K562 (cell line): Measurements from ENCODE around the gene SDK1. TPM values are rescaled to one million over a fixed set of nuclear protein-coding genes. Genes with fewer than 3 reads are reported as not detected.

ENCODE experiments used
- ATAC-seq: fragments of 200-7000 bp; cut with Tn5 transposase; 3 replicates; pipeline ENCODE4 v1.9.1; 2020; ENCODE audit warnings: moderate library complexity
- BruUV-seq: library from RNA; stranded (reverse); fragments of 400-500 nt; replicated peaks from 2 replicates; lab custom pipeline; 2021; lab: Mats Ljungman, UMichigan
- CTCF ChIA-PET: fragments of 300-600 bp; formaldehyde crosslinking; extraction: SDS; loops from one replicate; lab custom pipeline; 2021; ENCODE audit warnings: low intra/inter-chr PET ratio; lab: Yijun Ruan, JAX
- POLR2A ChIA-PET: fragments of 300-600, 350-650 bp; sonication (Branson Sonifier 250); formaldehyde crosslinking; extraction: SDS; loops from one replicate; lab custom pipeline; 2021; ENCODE audit warnings: antibody characterized with exemption, inconsistent platforms; lab: Yijun Ruan, JAX
- DNase-seq, 4 experiments: peaks; one replicate each; pipeline versions ENCODE4 v3.0.0 to v3.0.0-alpha.2; 2011 to 2018; ENCODE audit warnings: low spot score in 3 of 4, mixed read lengths in 3 of 4; ENCODE audit errors: extremely low read depth in 1 of 4
- FAIRE-seq: peaks from 2 replicates; lab custom pipeline; 2011; peaks lifted over from hg19 to GRCh38; lab: Jason Lieb, UNC
- H2AFZ ChIP-seq: 2 replicates; pipeline ENCODE4 v1.6.0; 2011; ENCODE audit warnings: low read depth, low read length, control low read depth, inconsistent platforms
- H3K27ac ChIP-seq: fragments of 200-600 bp; 3 replicates; pipeline ENCODE4 v1.8.0; 2011; ENCODE audit warnings: low read depth, mild to moderate bottlenecking, control low read depth, inconsistent platforms, low read length, moderate library complexity, mixed read lengths; ENCODE audit errors: extremely low read depth
- H3K27me3 ChIP-seq, 2 experiments: fragments of 300-600 bp in 1 of 2; 2 replicates in 1 of 2; 3 replicates in 1 of 2; pipeline versions ENCODE4 v1.6.0 to v1.8.0; 2011; ENCODE audit warnings: inconsistent platforms in 2 of 2, low read length in 2 of 2, mild to moderate bottlenecking in 1 of 2, mixed read lengths in 1 of 2, moderate library complexity in 1 of 2; ENCODE audit not compliant: control insufficient read depth in 2 of 2, insufficient read depth in 2 of 2
- H3K36me3 ChIP-seq: fragments of 300-600 bp; 3 replicates; pipeline ENCODE4 v1.8.0; 2011; ENCODE audit warnings: mild to moderate bottlenecking, low read length, inconsistent platforms; ENCODE audit not compliant: control insufficient read depth, insufficient read depth
- H3K4me1 ChIP-seq, 2 experiments: fragments of 200-600 bp in 1 of 2; replicated peaks in 1 of 2; 2 replicates in 1 of 2; 3 replicates in 1 of 2; pipeline versions ENCODE4 v1.5.1 to v1.8.0; 2011; ENCODE audit warnings: inconsistent platforms in 2 of 2, low read length in 2 of 2, mild to moderate bottlenecking in 1 of 2, mixed read lengths in 1 of 2, moderate library complexity in 1 of 2; ENCODE audit not compliant: control insufficient read depth in 2 of 2, insufficient read depth in 2 of 2
- H3K4me2 ChIP-seq: 2 replicates; pipeline ENCODE4 v1.6.1; 2011; ENCODE audit warnings: low read length, control low read depth, inconsistent platforms, mixed read lengths; ENCODE audit not compliant: insufficient read depth
- H3K4me3 ChIP-seq: fragments of 200-600 bp; sonication (generic), shearing (Covaris generic); 2 replicates; pipeline ENCODE4 v1.5.1; 2016; ENCODE audit warnings: control low read depth, inconsistent platforms
- H3K79me2 ChIP-seq: fragments of 200-600 bp; 3 replicates; pipeline ENCODE4 v1.8.0; 2011; ENCODE audit warnings: low read length, inconsistent platforms; ENCODE audit not compliant: control insufficient read depth, insufficient read depth
- H3K9ac ChIP-seq, 2 experiments: 2 replicates each; pipeline versions ENCODE4 v1.6.0 to v1.6.1; 2011; ENCODE audit warnings: low read depth in 2 of 2, low read length in 2 of 2, control low read depth in 1 of 2, inconsistent platforms in 1 of 2, mild to moderate bottlenecking in 1 of 2, mixed read lengths in 1 of 2; ENCODE audit not compliant: insufficient read depth in 1 of 2
- H3K9me1 ChIP-seq: one replicate; pipeline ENCODE4 v1.6.0; 2011; ENCODE audit warnings: inconsistent platforms, mild to moderate bottlenecking, low read length, moderate library complexity; ENCODE audit not compliant: control insufficient read depth, insufficient read depth
- H3K9me3 ChIP-seq: replicated peaks from 2 replicates; pipeline ENCODE4 v1.5.1; 2011; ENCODE audit warnings: low read depth, low read length, inconsistent platforms; ENCODE audit not compliant: control insufficient read depth, insufficient read depth
- H4K20me1 ChIP-seq: replicated peaks from 2 replicates; pipeline ENCODE4 v1.6.1; 2011; ENCODE audit warnings: low read length, inconsistent platforms, mixed read lengths; ENCODE audit not compliant: control insufficient read depth, insufficient read depth
- ATF4 ChIP-seq: fragments of 450-650 bp; formaldehyde crosslinking; IDR thresholded peaks from 2 replicates; pipeline ENCODE4 v1.4.0; 2022; ENCODE audit warnings: mild to moderate bottlenecking, moderate library complexity
- CHCHD3 ChIP-seq: fragments of 250-450 bp; sonication (Bioruptor Pico); IDR thresholded peaks from 2 replicates; pipeline ENCODE4 v2.1.2; 2022; ENCODE audit warnings: mild to moderate bottlenecking
- ETS1 ChIP-seq: conservative IDR thresholded peaks from 2 replicates; pipeline ENCODE4 v1.6.1; 2011; ENCODE audit warnings: low read depth, mild to moderate bottlenecking, low read length; ENCODE audit not compliant: control insufficient read depth
- HOXB6 ChIP-seq: fragments of 250-450 bp; sonication (Bioruptor Pico); IDR thresholded peaks from 2 replicates; pipeline ENCODE4 v1.5.1; 2022; ENCODE audit warnings: mild to moderate bottlenecking, borderline replicate concordance
- KAT2B ChIP-seq: IDR thresholded peaks from one replicate; pipeline ENCODE4 v1.6.1; 2012; ENCODE audit warnings: low read depth, mild to moderate bottlenecking, control low read depth, inconsistent platforms, low read length, moderate library complexity
- KDM2B ChIP-seq: fragments of 250-450 bp; sonication (Bioruptor Pico); IDR thresholded peaks from 2 replicates; pipeline ENCODE4 v1.8.0; 2021; ENCODE audit warnings: mild to moderate bottlenecking, moderate library complexity
- NCOA2 ChIP-seq, 2 experiments: fragments of 450-650 bp; IDR thresholded peaks; 2 replicates each; pipeline ENCODE4 v1.6.1; 2018; ENCODE audit warnings: mild to moderate bottlenecking in 2 of 2, moderate library complexity in 1 of 2; ENCODE audit not compliant: partially characterized antibody in 2 of 2
- NR2C2 ChIP-seq, 2 experiments: fragments of 200-800 bp in 1 of 2; sonication (Bioruptor generic) in 1 of 2; sonication (generic) in 1 of 2; formaldehyde crosslinking in 1 of 2; IDR thresholded peaks; 2 replicates each; pipeline versions ENCODE4 v1.6.1 to v1.8.0; 2016 to 2022; ENCODE audit warnings: mild to moderate bottlenecking in 1 of 2, missing compliant biosample characterization in 1 of 2, missing genetic modification characterization in 1 of 2, missing genetic modification reagents in 1 of 2
- PYGO2 ChIP-seq: fragments of 450-650 bp; IDR thresholded peaks from 2 replicates; pipeline ENCODE4 v1.6.1; 2016; ENCODE audit warnings: mild to moderate bottlenecking, missing genetic modification characterization, moderate library complexity, missing compliant biosample characterization
- RREB1 ChIP-seq: fragments of 250-450 bp; sonication (Bioruptor Pico); IDR thresholded peaks from 2 replicates; pipeline ENCODE4 v1.4.0; 2020
- SIRT6 ChIP-seq: IDR thresholded peaks from one replicate; pipeline ENCODE4 v1.6.1; 2012; ENCODE audit warnings: low read depth, mild to moderate bottlenecking, control low read depth, inconsistent platforms, low read length, moderate library complexity
- TAF1 ChIP-seq: IDR thresholded peaks from 2 replicates; pipeline ENCODE4 v1.6.1; 2011; ENCODE audit warnings: mild to moderate bottlenecking, low read length, moderate library complexity; ENCODE audit not compliant: insufficient read depth, control insufficient read depth, severe bottlenecking; ENCODE audit errors: extremely low read depth
- ZFP1 ChIP-seq: fragments of 450-650 bp; formaldehyde crosslinking; IDR thresholded peaks from 2 replicates; pipeline ENCODE4 v1.4.0; 2020; ENCODE audit warnings: mild to moderate bottlenecking, mixed read lengths
- ZNF140 ChIP-seq: fragments of 250-450 bp; sonication (Bioruptor Pico); IDR thresholded peaks from 2 replicates; pipeline ENCODE4 v1.8.0; 2021; ENCODE audit warnings: moderate library complexity, mild to moderate bottlenecking, inconsistent platforms
- WGBS: fragments of 100-300 bp; shearing (Covaris generic); methylation state at CpG from one replicate; pipeline ENCODE4 v1.1.6; 2016; ENCODE audit warnings: low coverage, mixed read lengths; ENCODE audit not compliant: insufficient coverage; ENCODE audit errors: missing lambda C conversion rate; 5-methylcytosine and 5-hydroxymethylcytosine counted together
- in situ Hi-C: fragments of 300-500 bp; cut with MboI; formaldehyde crosslinking; loops from 4 replicates; pipeline ENCODE4 v1.15.0; 2018; ENCODE audit warnings: inconsistent platforms, mixed read lengths
- intact Hi-C: fragments of 100-400 bp; cut with micrococcal nuclease; formaldehyde crosslinking; loops from 2 replicates; pipeline ENCODE4 v1.14.2; 2022
- polyA plus RNA-seq, 8 experiments: library from polyadenylated mRNA; depleted of rRNA in 4 of 8; stranded (reverse) in 5 of 8; unstranded in 3 of 8; fragments of >200 nt; fragmentation: Nextera tagmentation in 2 of 8; fragmentation: Illumina TruSeq in 1 of 8; extraction: Ambion mirVana in 2 of 8; extraction: Trizol in 1 of 8; gene quantifications; 2 replicates each; pipeline versions ENCODE4 v1.2.1 to v1.2.3, GENCODE V29; 2011 to 2014; ENCODE audit warnings: inconsistent platforms in 1 of 8, missing spikeins in 1 of 8
- total RNA-seq, 7 experiments: library from RNA; depleted of rRNA in 6 of 7; stranded (reverse); fragments of >200 nt in 6 of 7; fragmentation: Illumina TruSeq in 2 of 7; extraction: Trizol in 2 of 7; gene quantifications; 2 replicates each; pipeline versions ENCODE4 v1.2.1 to v1.2.3, GENCODE V29; 2011 to 2021; ENCODE audit warnings: low replicate concordance in 1 of 7

SDK1 gene
- total and polyA plus RNA-seq, 9 of the 15 experiments (the other 6 are each of a cell fraction or from before 2014, with no cell fraction given) = 0.16 TPM; not detected in 8

- TF ChIP-seq TAF1 (no peak), ZNF140 (no peak), CHCHD3 (CRISPR knock-in tag) (no peak), ZFP1 (no peak), ETS1 (no peak), ATF4 (CRISPR knock-in tag) (no peak), KAT2B (no peak)
Observed at GRCh38 chr7:3598854-3599253, 297.8 kb downstream of the SDK1 start (continued).

GRCh38 chr7:3605222-3605621, 304.2 kb downstream of the SDK1 start:
- DNase-seq = no peak
- no peak overlapping the region for H2AFZ ChIP-seq
- H3K27ac ChIP-seq = no peak overlapping the region
- H3K79me2 ChIP-seq = no peaks in the 10 kb centered on the region
- no TSS peak for BruUV-seq
- no peaks in the 10 kb centered on the region for H3K9me1 ChIP-seq
- no peak for FAIRE-seq
- no peaks in the 10 kb centered on the region for H3K9me3 ChIP-seq
- H3K4me2 ChIP-seq = no peak overlapping the region
- no peak overlapping the region for H3K4me3 ChIP-seq
- H3K27me3 ChIP-seq = no peaks in the 10 kb centered on the region; a peak in 1 of 5 replicates
- ChIA-PET POLR2A (no interaction called here), CTCF (no interaction called here)
- no peak overlapping the region for H3K9ac ChIP-seq
- in situ Hi-C loops (no loop called here), intact Hi-C loops (no loop called here)
- H4K20me1 ChIP-seq = no peaks in the 10 kb centered on the region
- no peaks in the 10 kb centered on the region for H3K36me3 ChIP-seq
- H3K4me1 ChIP-seq = no peaks in the 10 kb centered on the region
- no peak for ATAC-seq
- WGBS = 0% methylated on average over 2 of the region's 2 CpGs
- no peak for TF ChIP-seq NR2C2 (CRISPR knock-in tag; IDR thresholded peaks at IDR 0.05)
- no peak for TF ChIP-seq NR2C2 (tag; IDR thresholded peaks at IDR 0.05)
- no peak for TF ChIP-seq NCOA2 (IDR thresholded peaks at IDR 0.05; ENCODE audit: partially characterized antibody in 2 of 2)
- no peak for TF ChIP-seq PYGO2
- TF ChIP-seq HOXB6 (CRISPR knock-in tag) = no peak
- no peak for TF ChIP-seq RREB1
- TF ChIP-seq SIRT6 = no peak
- no peak for TF ChIP-seq KDM2B (CRISPR knock-in tag)
